GM11168 (cell line): Measurements from ENCODE around the gene HOATZ.

Experiments
- in situ Hi-C: fragments of 300-500 bp; cut with MboI; formaldehyde crosslinking; loops from one replicate; pipeline ENCODE4 v1.12.0; 2022; ENCODE audit warnings: low sequenced_read_pairs; ENCODE audit not compliant: unreplicated experiment

HOATZ gene

GRCh38 chr11:111573821-111574249, 59.3 kb downstream of the HOATZ start:
- in situ Hi-C loops, result no loop called here

- in situ Hi-C loops, result no loop called here
Observed at GRCh38 chr11:111574373-111575225, 60.0 kb downstream of the HOATZ start.

GRCh38 chr11:111575740-111576139, 61.2 kb downstream of the HOATZ start:
- in situ Hi-C loops, result no loop called here

GRCh38 chr11:111577821-111578220, 63.2 kb downstream of the HOATZ start:
- in situ Hi-C loops, result no loop called here

- in situ Hi-C loops, result no loop called here
Observed at GRCh38 chr11:111581341-111581740, 66.8 kb downstream of the HOATZ start.

GRCh38 chr11:111582163-111582562, 67.6 kb downstream of the HOATZ start:
- in situ Hi-C loops, result no loop called here

- in situ Hi-C loops, result no loop called here
Observed at GRCh38 chr11:111582881-111583280, 68.3 kb downstream of the HOATZ start.

GRCh38 chr11:111585371-111585770, 70.8 kb downstream of the HOATZ start:
- in situ Hi-C loops, result no loop called here

GRCh38 chr11:111586388-111586831, 71.8 kb downstream of the HOATZ start:
- in situ Hi-C loops, result no loop called here
